ENCODE measurements around the gene HOXD11.

The HOXD11 gene

GRCh38 chr2:176122683-176123410 lies 15.8 kb downstream of the HOXD11 start, which contains the start of gene HOXD9:
Gene HOXD9 (plus strand): TSS chr2:176122719. CDS start chr2:176122769, 50 bp downstream.
- no peak for DNase-seq

GRCh38 chr2:176123411-176124109 lies 16.5 kb downstream of the HOXD11 start:
- DNase-seq: no peak

GRCh38 chr2:176124110-176124946 lies 17.2 kb downstream of the HOXD11 start:
- DNase-seq: no peak

GRCh38 chr2:176124947-176125771 lies 18.1 kb downstream of the HOXD11 start:
- no peak for DNase-seq

- no peak for DNase-seq
Measured at GRCh38 chr2:176125772-176126054, 18.6 kb downstream of the HOXD11 start.

- DNase-seq: peak; percentile 50
Measured at GRCh38 chr2:176126929-176127773, 20.1 kb downstream of the HOXD11 start.

GRCh38 chr2:176127774-176128072 lies 20.6 kb downstream of the HOXD11 start:
- DNase-seq: no peak

GRCh38 chr2:176128172-176128981 lies 21.3 kb downstream of the HOXD11 start:
- DNase-seq: no peak

- no peak for DNase-seq
Measured at GRCh38 chr2:176128982-176129796, 22.1 kb downstream of the HOXD11 start, which contains the start of gene HOXD8. Gene HOXD8 (plus strand): TSS chr2:176129705. CDS start chr2:176130367, 662 bp downstream.

- no peak for DNase-seq
Measured at GRCh38 chr2:176129813-176130146, 22.7 kb downstream of the HOXD11 start.

- no peak for DNase-seq
Measured at GRCh38 chr2:176130147-176130956, 23.3 kb downstream of the HOXD11 start.

- no peak for DNase-seq
Measured at GRCh38 chr2:176130957-176131847, 24.1 kb downstream of the HOXD11 start.

- DNase-seq: no peak
Measured at GRCh38 chr2:176131848-176132158, 24.7 kb downstream of the HOXD11 start.

GRCh38 chr2:176132205-176133171 lies 25.4 kb downstream of the HOXD11 start:
- DNase-seq: no peak

- no peak for DNase-seq
Measured at GRCh38 chr2:176133389-176133788, 26.3 kb downstream of the HOXD11 start.

GRCh38 chr2:176134035-176134434 lies 27.0 kb downstream of the HOXD11 start:
- DNase-seq: no peak

- DNase-seq: no peak
Measured at GRCh38 chr2:176135035-176135440, 28.0 kb downstream of the HOXD11 start.
